GM12872 (cell line): Measurements from ENCODE around the gene NECTIN3.

Source experiments
- CTCF ChIP-seq: IDR thresholded peaks from 3 replicates; pipeline ENCODE4 v1.5.1; 2011; ENCODE audit warnings: low read depth, mild to moderate bottlenecking, low read length, moderate library complexity; ENCODE audit not compliant: insufficient read depth

The NECTIN3 gene

GRCh38 chr3:111070772-111071256, 802 bp upstream of the NECTIN3 start:
- TF ChIP-seq CTCF: no peak

GRCh38 chr3:111072031-111072921, 660 bp downstream of the NECTIN3 start:
- no peak for TF ChIP-seq CTCF

GRCh38 chr3:111073218-111073617, 1.6 kb downstream of the NECTIN3 start:
- no peak for TF ChIP-seq CTCF

- no peak for TF ChIP-seq CTCF
These were observed 5.1 kb downstream of the NECTIN3 start for GRCh38 chr3:111076732-111077131.

GRCh38 chr3:111077369-111077768, 5.8 kb downstream of the NECTIN3 start:
- TF ChIP-seq CTCF: no peak

- peak; percentile 21; the same call in 1 of the 3 replicates for TF ChIP-seq CTCF
These were observed 8.8 kb downstream of the NECTIN3 start for GRCh38 chr3:111080413-111080812.

- no peak for TF ChIP-seq CTCF
These were observed 9.5 kb downstream of the NECTIN3 start for GRCh38 chr3:111081008-111081545.
